HG03432 (cell line): ENCODE measurements around the gene KASH5.

Experiments
- ATAC-seq: cut with Tn5 transposase; IDR thresholded peaks from one replicate; pipeline ENCODE4 v1.9.1; 2021; ENCODE audit warnings: mild to moderate bottlenecking, moderate library complexity; ENCODE audit not compliant: unreplicated experiment

The KASH5 gene, protein sequence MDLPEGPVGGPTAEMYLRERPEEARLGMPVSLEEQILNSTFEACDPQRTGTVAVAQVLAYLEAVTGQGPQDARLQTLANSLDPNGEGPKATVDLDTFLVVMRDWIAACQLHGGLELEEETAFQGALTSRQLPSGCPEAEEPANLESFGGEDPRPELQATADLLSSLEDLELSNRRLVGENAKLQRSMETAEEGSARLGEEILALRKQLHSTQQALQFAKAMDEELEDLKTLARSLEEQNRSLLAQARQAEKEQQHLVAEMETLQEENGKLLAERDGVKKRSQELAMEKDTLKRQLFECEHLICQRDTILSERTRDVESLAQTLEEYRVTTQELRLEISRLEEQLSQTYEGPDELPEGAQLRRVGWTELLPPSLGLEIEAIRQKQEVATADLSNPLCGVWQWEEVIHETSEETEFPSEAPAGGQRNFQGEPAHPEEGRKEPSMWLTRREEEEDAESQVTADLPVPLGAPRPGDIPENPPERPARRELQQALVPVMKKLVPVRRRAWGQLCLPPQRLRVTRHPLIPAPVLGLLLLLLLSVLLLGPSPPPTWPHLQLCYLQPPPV

GRCh38 chr19:49387936-49388372, at the start of gene KASH5:
TSS of gene KASH5 (plus strand) at chr19:49388249. CDS start at chr19:49390884, 2,635 bp downstream.
- no peak for ATAC-seq

DNA sequence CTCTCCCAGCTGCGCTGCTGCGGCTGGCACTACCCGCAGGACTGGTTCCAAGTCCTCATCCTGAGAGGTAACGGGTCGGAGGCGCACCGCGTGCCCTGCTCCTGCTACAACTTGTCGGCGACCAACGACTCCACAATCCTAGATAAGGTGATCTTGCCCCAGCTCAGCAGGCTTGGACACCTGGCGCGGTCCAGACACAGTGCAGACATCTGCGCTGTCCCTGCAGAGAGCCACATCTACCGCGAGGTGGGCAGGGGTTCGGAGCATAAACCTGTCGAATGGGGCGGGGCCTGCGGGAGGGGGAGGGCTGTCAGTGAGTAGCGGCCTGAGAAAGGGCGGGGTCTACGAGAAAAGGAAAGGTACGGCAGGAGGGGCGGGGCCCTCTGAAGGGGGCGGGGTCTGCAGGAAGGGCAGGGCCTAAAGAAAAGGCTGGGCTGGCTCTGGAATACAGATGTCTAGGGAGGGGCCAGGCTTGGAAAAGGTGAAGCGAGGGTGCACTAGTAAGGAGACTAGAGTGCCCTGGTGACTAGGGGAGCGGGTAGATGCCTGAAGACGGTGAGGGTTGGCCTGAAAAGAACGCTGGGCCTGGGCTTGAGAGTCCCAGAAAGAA, 49.3 kb upstream of the KASH5 start:
- no peak for ATAC-seq

DNA sequence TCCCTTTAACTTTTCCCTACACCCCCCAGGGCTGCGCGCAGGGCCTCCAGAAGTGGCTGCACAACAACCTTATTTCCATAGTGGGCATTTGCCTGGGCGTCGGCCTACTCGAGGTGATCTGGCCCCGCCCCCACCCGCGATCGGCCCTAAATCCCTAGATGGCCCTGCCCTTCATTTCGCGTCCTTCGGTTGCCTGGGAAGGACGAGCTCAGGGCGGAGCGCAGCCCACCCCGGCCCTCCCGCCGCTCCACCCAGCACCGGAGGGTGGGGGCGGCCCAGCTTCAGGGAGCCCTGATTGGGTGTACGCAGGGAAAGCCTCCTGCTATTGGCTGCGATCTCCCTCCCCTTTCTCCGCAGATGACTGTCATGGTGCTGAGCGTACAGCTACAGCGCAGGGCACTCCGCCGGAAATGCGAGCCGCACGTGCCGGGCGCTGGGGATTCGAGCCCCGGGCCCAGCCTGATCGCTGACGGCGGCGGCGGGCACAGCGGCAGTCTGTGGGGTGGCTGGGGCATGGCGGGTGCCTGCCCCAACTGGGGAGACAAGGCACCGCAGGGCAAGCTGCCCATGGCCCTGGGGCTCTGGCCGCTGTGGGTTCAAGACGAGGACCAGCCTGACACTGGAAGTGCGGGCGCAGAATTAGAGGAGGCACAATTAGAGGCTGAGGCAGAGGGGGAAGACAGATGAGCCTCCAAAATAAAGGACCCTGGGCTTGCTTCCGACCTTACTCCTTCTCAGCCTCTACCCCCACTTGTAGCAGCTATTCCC, 48.6 kb upstream of the KASH5 start:
- ATAC-seq = no peak

DNA sequence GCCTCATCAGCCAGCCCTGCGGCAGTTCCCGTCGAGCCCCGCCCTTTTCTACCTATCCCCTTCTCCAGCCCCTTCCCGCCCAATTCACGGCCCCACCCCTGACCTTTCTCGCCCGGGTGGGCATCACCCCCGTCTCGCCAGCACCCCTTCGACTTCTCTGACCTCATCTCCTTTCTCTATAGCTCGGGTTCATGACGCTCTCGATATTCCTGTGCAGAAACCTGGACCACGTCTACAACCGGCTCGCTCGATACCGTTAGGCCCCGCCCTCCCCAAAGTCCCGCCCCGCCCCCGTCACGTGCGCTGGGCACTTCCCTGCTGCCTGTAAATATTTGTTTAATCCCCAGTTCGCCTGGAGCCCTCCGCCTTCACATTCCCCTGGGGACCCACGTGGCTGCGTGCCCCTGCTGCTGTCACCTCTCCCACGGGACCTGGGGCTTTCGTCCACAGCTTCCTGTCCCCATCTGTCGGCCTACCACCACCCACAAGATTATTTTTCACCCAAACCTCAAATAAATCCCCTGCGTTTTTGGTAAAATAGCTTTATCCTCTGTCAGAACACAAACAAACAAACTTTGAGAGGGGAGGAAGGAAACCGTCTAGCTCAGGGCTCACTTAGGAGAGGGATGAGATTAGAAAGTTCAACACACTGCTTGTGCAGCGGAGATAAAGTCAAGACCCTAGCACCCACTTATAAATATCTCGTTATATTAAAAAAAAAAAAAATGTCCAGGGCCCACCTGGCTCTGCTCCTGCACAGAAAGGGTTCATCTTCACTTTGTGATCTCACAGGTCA, 47.8 kb upstream of the KASH5 start:
- ATAC-seq = peak; percentile 75

DNA sequence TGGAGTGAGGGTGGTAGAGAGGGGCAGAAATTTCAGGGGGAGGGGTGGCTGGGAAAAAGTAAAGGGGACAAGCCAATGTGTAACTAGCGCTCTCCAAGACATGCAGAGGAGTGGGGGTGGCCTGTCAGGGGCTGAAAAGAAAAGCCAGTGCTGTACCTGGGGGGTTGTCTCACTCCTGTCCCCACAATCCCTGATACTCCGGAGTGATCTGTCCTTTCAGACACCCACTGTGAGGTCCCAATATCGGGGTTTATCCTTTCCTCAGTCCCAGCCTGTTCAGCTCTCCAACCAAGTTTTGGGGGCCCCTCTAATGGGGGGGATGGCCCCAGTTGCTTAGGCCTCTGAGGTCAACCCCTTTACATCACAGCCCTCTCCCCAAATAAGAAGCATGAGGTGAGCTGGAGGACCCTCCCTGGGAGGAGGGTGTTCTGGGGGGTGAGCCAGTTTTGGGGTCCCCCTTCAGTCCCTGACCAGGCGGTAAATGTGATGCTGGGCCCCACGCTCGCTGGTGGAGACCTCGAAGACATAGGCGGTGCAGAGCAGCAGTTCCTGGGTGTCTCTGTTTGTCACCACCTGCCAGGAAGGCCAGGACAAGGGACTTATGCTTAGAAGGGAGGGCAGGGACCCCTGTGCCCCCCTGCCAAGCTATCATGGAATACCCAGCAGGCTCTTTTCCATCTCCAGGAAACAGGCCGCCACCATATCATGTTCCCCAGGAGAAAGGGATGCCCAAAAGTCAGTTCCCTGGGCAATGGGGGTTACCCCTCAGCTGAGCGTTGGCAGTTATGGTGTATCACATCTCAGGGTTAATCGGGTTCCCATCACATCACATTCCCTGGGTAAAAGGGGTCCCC, 47.0 kb upstream of the KASH5 start:
- ATAC-seq = no peak

GRCh38 chr19:49342291-49342721, 45.7 kb upstream of the KASH5 start:
- no peak for ATAC-seq

DNA sequence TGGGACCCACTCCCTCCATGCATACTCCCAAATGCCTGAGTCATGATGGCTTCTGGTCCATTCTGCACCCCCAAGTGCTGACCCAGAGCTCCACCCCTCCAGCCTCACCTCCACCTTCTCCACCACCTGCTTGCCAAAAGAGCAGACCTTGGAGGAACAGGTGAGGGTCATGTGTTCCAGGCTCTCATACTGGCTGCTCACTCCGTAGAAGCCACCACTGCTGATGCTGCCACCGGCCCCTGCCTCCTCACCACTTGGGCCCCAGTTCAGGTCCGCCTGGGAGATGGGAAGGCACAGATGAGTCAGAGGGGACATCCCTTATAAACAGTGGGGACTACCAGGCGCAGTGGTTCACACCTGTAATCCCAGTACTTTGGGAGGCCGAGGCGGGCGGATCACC, 44.9 kb upstream of the KASH5 start:
- ATAC-seq = no peak

DNA sequence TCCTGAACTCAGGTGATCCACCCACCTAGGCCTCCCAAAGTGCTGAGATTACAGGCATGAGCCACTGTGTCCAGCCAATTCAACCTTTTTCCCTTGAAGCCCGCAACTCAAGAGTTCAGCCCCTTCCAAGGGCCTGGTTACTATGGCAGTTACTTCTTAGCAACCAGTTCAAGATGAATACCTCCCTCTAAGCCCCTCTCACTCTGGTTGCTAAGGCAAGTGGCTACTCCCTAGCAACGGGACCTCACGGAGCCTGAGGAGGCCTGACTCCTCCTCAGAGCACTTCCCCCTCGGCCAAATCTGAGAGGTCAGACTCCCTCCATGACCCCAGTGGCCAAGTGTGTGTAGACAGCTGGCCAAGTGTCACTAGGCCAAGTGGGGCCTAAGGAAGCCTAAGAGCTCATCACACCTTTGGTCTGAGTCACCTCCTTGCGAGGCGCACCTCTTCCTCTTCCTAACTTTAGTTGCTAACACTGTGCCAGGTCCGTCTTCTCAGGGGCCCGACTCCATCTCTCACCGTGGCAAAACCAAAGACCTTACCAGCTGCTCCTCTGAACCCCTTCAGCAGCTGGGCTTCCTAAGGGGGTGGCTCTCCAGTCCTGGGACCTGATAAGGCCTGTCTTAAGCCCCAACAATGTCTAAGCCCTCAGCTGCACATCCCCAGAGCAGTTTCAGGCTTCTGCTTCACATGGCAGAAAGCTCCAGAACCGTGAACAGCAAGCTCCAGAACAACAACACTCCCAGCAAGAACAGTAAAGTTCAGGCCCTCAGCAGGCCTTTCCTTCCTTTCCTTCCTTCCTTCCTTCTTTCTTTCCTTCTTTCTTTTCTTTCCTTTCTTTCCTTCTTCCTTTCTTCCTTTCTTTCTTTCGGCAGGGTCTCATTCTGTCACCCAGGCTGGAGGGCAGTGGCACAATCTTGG, 43.3 kb upstream of the KASH5 start:
- ATAC-seq = no peak

DNA sequence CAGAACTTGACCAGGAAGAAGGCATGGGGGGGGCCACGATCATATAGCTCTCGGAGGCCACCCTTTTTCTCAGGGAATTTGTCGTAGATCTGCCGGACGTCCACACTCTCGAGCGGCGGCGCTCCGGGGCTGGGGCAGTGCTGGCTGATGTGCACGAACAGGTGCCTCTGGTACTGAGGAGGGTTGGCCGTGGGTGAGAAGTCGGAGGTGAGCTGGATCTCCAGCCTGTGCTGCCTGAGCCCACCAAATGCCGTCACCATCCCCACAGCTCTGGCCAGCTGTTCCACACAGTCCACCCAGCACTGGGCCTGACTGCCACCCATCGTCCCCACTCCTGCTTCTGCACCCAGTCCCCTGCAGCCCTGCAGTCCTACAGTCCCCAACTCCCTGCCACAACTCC, 40.9 kb upstream of the KASH5 start:
- no peak for ATAC-seq

GRCh38 chr19:49347835-49348234, 40.2 kb upstream of the KASH5 start:
- no peak for ATAC-seq

DNA sequence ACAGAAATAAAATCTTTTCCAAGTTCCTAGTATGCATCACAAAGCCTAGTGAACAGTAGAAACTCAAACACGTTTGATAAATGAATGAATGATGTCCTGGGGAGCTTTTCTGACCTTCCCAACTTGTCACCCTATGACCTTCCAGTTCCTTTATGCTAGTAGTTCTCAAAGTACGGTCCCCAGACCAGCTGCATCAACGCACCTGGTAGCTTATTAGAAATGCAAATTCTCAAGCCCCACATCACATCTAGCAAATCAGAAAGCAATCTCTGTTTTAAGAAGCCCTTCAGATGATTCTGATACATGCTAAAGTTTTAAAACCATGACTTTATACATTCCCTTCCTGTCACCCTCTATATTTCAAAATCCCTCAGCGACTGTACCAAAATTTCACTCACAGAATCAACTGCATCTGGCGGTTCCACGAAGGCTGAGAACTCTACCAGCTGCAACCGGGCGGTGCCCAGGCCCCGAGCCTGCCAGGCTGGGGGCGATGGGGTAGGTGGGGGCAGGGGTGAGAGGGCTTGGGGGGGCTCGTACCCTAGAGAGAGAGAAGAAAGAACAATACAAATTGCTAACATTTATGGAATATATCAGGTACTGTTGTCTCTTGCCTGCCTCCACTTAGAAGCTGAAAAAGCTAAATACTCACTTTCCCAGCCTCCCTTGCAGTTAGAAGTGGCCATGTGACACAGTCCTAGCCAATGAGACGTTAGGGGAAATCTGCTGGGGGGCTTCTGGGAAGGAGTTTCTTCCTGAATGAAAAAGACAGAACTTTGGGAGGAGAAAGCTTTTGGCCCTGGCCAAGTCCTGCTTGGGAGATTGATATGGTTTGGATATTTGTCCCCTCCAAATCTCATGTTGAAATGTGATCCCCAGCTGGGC, 39.5 kb upstream of the KASH5 start:
- no peak for ATAC-seq

DNA sequence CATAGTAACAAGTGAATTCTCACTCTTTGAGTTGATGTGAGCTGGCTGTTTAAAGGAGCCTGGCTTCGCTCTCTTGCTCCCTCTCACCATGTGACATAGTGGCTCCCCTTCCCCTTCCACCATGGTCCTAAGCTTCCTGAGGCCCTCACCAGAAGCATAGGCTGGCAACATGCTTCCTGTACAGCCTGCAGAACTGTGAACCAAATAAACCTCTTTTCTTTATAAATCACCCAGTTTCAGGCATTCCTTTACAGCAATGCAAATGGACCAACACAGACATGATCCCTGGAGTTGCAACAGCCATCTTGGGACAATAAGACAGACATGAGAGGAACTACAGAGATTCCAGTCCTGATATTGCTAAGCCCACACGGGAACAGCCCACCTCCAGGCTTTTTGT, 38.5 kb upstream of the KASH5 start:
- ATAC-seq = no peak

GRCh38 chr19:49355909-49356353, 32.1 kb upstream of the KASH5 start:
- ATAC-seq = no peak

GRCh38 chr19:49356382-49356781, 31.7 kb upstream of the KASH5 start:
- no peak for ATAC-seq

DNA sequence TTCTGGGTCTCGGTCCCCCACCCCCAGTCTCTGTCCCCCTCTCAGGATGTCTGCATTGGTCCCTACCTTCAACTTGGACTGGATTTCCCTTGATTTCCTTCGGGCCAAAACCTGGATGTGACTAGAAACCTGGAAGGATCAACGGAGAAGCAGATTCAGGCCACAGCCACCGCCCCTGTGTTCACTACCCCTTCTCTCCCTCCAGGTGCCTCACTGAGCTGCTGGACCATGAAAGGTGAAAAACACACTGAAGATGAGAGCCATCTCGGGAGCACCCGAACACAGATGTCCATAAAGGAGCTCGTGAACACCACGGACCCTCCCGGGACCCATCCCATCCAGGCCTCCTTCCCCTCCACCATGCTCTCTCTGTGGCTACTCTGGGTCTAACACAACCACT, 30.9 kb upstream of the KASH5 start:
- no peak for ATAC-seq

DNA sequence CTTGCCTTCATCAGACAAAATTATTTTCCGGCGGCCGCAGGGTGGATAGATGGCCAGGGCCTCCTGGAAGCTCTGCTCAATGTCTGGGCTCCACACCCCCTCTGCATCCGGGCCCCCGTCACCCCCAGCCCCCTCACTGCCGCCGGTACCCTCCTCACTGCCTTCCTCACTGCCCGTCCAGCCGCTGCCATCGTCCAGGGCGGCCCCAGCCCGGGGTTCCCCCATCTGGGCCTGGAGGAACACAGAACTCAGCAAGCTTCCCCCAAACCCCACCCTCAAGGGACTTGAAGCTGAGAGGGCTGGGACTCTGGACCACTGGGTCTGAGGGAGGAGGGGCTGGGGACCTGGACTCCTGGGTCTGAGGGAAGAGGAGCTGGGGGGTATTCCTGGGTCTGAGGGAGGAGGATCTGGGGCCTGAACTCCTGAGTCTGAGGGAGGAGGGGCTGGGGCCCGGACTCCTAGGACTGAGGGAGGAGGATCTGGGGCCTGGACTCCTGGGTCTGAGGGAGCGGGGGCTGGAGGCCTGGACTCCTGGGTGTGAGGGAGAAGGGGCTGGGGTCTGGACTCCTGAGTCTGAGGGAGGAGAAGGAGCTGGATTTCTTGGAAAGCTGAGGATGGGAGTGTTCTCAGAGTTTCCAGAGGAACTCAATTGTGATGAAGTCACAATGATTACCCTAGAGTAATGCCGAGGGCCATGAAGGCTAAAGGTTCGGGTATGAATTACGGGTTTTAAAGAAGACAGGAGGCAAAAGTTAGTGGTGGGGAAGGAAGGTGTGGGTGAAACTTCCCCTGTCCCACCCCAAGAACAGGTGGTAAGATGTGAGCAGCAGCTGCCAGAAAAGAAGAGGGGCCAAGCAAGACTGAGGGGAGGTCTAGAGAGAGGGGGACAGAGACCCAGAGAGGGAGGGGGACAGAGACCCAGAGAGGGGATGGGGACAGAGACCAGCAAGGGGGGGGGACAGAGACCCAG, 27.9 kb upstream of the KASH5 start:
- ATAC-seq = no peak
